OCI-LY1 (cell line): ENCODE measurements around the gene U2AF1.
"Not testable (repeated sequence)": the region's sequence is repeated elsewhere in the genome, so short reads cannot be mapped to it uniquely, and the experiment has no call there.

Source experiments
- CTCF ChIP-seq: fragments of 200-600 bp; sonication (generic), shearing (Covaris generic); IDR thresholded peaks from 2 replicates; pipeline ENCODE4 v1.5.1; 2017; ENCODE audit warnings: mild to moderate bottlenecking, antibody characterized with exemption, low read length, moderate library complexity, mixed read lengths
- EZH2 ChIP-seq: fragments of 200-600 bp; sonication (generic), shearing (Covaris generic); IDR thresholded peaks from 2 replicates; pipeline ENCODE4 v1.8.0; 2017; ENCODE audit warnings: borderline replicate concordance, mixed run types, mild to moderate bottlenecking, antibody characterized with exemption, low read length, moderate library complexity, mixed read lengths

GRCh38 chr21:43149344-43149743 lies 42.0 kb upstream of the U2AF1 start:
- TF ChIP-seq CTCF, EZH2: not testable (repeated sequence)
